Upper lobe of left lung (tissue), 6 donors: ENCODE measurements around the gene METTL23. TPM values are rescaled to one million over a fixed set of nuclear protein-coding genes. Genes with fewer than 3 reads are reported as not detected.

Source experiments
- ATAC-seq, 2 donors: fragments of 200-7000 bp; cut with Tn5 transposase; one replicate each; pipeline ENCODE4 v1.9.1; 2022; ENCODE audit warnings: mild to moderate bottlenecking in 2 of 2, moderate library complexity in 2 of 2; ENCODE audit not compliant: low FRiP score in 2 of 2
- DNase-seq, 2 donors: peaks; one replicate each; pipeline ENCODE4 v3.0.0-alpha.2; 2019 to 2020
- H3K27ac ChIP-seq, 4 donors: fragments of 200-600 bp; sonication (generic); one replicate each; pipeline ENCODE4 v1.5.1; 2016 to 2019
- H3K27me3 ChIP-seq, 4 donors: fragments of 200-600 bp; sonication (generic); one replicate each; pipeline ENCODE4 v1.5.1; 2017 to 2019
- H3K36me3 ChIP-seq, 4 donors: fragments of 200-600 bp; sonication (generic); one replicate each; pipeline ENCODE4 v1.5.1; 2016 to 2019
- H3K4me1 ChIP-seq, 4 donors: fragments of 200-600 bp; sonication (generic); one replicate each; pipeline ENCODE4 v1.5.1; 2018 to 2019
- H3K4me3 ChIP-seq, 4 donors: fragments of 200-600 bp; sonication (generic); one replicate each; pipeline ENCODE4 v1.5.1; 2017 to 2019; ENCODE audit warnings: mild to moderate bottlenecking in 2 of 4, moderate library complexity in 1 of 4
- H3K9me3 ChIP-seq, 4 donors: fragments of 200-600 bp; sonication (generic); one replicate each; pipeline ENCODE4 v1.5.1; 2018 to 2019
- CTCF ChIP-seq, 6 experiments: fragments of 450-650 bp in 4 of 6; fragments of 200-600 bp in 2 of 6; sonication (generic) in 2 of 6; IDR thresholded peaks; one replicate each; pipeline ENCODE4 v1.5.1; 2016 to 2019; ENCODE audit warnings: antibody characterized with exemption in 6 of 6
- EP300 ChIP-seq, 4 donors: sonication (generic); formaldehyde crosslinking; IDR thresholded peaks; one replicate each; pipeline ENCODE4 v1.5.1; 2017; ENCODE audit warnings: antibody characterized with exemption in 4 of 4, control low read depth in 2 of 4
- POLR2A ChIP-seq, 4 donors: fragments of 450-650 bp; IDR thresholded peaks; one replicate each; pipeline ENCODE4 v1.5.1; 2016 to 2017; ENCODE audit warnings: antibody characterized with exemption in 4 of 4, mild to moderate bottlenecking in 2 of 4
- POLR2AphosphoS5 ChIP-seq, 2 donors: sonication (generic); formaldehyde crosslinking; IDR thresholded peaks; one replicate each; pipeline ENCODE4 v1.5.1; 2017; ENCODE audit warnings: antibody characterized with exemption in 2 of 2
- WGBS, 2 donors: methylation state at CpG; one replicate each; pipeline ENCODE4 v1.1.5; 2017 to 2018; 5-methylcytosine and 5-hydroxymethylcytosine counted together
- total RNA-seq, 6 donors: library from RNA; depleted of rRNA in 4 of 6; stranded (reverse); fragments of >200 nt in 4 of 6; gene quantifications; one replicate each; pipeline versions ENCODE4 v1.1.0 to v1.2.1, GENCODE V29; 2016 to 2021
- donor health status: DM: no; HTN: no; CAD: no; lungs with moderate emphysema.
- donor health status: DM: no; HTN: yes; CAD: no; lungs with severe emphysema.

The METTL23 gene
- total RNA-seq, 6 donors from 2014 or later: 13.6 to 38.9 (median 28.3) TPM

GRCh38 chr17:76735586-76736348 is 9.1 kb downstream of the METTL23 start:
- H3K36me3 ChIP-seq: peaks cover 13 to 54% (median 41%) of the 10 kb centered on the region in 4 donors
- 2% methylated on average over 19 of the region's 20 CpGs for WGBS, 2 donors

GRCh38 chr17:76736349-76737081 is 9.9 kb downstream of the METTL23 start:
- ATAC-seq (peak; percentile 30 to 76), DNase-seq (peak; percentile 80 to 96)
- H3K27me3 ChIP-seq: no peaks in the 10 kb centered on the region
- peaks cover 10 to 46% (median 37%) of the 10 kb centered on the region in 4 donors for H3K36me3 ChIP-seq
- 0 to 1% methylated on average over 28 to 44 of the region's 117 CpGs for WGBS, 2 donors
- TF ChIP-seq POLR2AphosphoS5 (IDR thresholded peaks at IDR 0.05) (peak; percentile 23 to 64), CTCF (IDR thresholded peaks at IDR 0.05) (peak in 4 of 6 experiments; percentile 33 to 54 (median 48)), POLR2A (IDR thresholded peaks at IDR 0.05) (peak in 1 of 4 donors; percentile 69), EP300 (IDR thresholded peaks at IDR 0.05) (peak in 1 of 4 donors; percentile 18)
- H3K4me3 ChIP-seq: peak overlapping the region; percentile 69 to 100 (median 86)
- H3K9me3 ChIP-seq: no peaks in the 10 kb centered on the region
- peak overlapping the region; percentile 96 to 100 (median 99) for H3K27ac ChIP-seq
- peaks cover 53 to 65% (median 62%) of the 10 kb centered on the region in 4 donors for H3K4me1 ChIP-seq

More at GRCh38 chr17:76735586-76736348, 9.1 kb downstream of the METTL23 start:
- no peaks in the 10 kb centered on the region for H3K27me3 ChIP-seq
- peaks cover 59 to 69% (median 66%) of the 10 kb centered on the region in 4 donors for H3K4me1 ChIP-seq
- ATAC-seq: no peak
- no peak for TF ChIP-seq CTCF (IDR thresholded peaks at IDR 0.05)
- no peak for TF ChIP-seq POLR2A (IDR thresholded peaks at IDR 0.05)
- no peak for TF ChIP-seq EP300 (IDR thresholded peaks at IDR 0.05)
- TF ChIP-seq POLR2AphosphoS5 (IDR thresholded peaks at IDR 0.05): no peak
- no peak for DNase-seq
- peak overlapping the region; percentile 96 to 100 (median 99) for H3K27ac ChIP-seq
- no peaks in the 10 kb centered on the region for H3K9me3 ChIP-seq
- H3K4me3 ChIP-seq: peak overlapping the region; percentile 69 to 100 (median 86)

- peak; percentile 100 for TF ChIP-seq POLR2AphosphoS5 (IDR thresholded peaks at IDR 0.05)
- TF ChIP-seq EP300 (IDR thresholded peaks at IDR 0.05): peak in 1 of 4 donors; percentile 90
- TF ChIP-seq CTCF (IDR thresholded peaks at IDR 0.05): peak in 2 of 6 experiments; percentile 12 to 50
- peak; percentile 99 to 100 (median 100) for TF ChIP-seq POLR2A (IDR thresholded peaks at IDR 0.05)
- Histone ChIP-seq H3K4me3 (peak within 1 kb of the TSS; percentile 69 to 100 (median 86)), H3K27ac (peak within 1 kb of the TSS; percentile 96 to 100 (median 99)), H3K9me3 (no peaks in the 10 kb centered on the region), H3K27me3 (no peaks in the 10 kb centered on the region), H3K36me3 (peaks cover 10 to 45% (median 36%) of the 10 kb centered on the region in 4 donors), H3K4me1 (peaks cover 46 to 58% (median 56%) of the 10 kb centered on the region in 4 donors)
- ATAC-seq (peak; percentile 94 to 98), DNase-seq (peak; percentile 98 to 99)
- 0 to 1% methylated on average over 13 to 24 of the region's 60 CpGs for WGBS, 2 donors
Measured at GRCh38 chr17:76737082-76737675, 10.5 kb downstream of the METTL23 start, which contains the start of gene SRSF2. Gene SRSF2 (minus strand): TSS chr17:76737331. CDS start chr17:76737160, 171 bp downstream.

GRCh38 chr17:76737676-76738467 is 11.2 kb downstream of the METTL23 start, which contains the start of gene MFSD11:
Gene MFSD11 (plus strand): TSS chr17:76738119. CDS start chr17:76738353, 234 bp downstream.
- no peaks in the 10 kb centered on the region for H3K9me3 ChIP-seq
- TF ChIP-seq CTCF (IDR thresholded peaks at IDR 0.05): peak in 2 of 6 experiments; percentile 5 to 21
- no peak for TF ChIP-seq EP300 (IDR thresholded peaks at IDR 0.05)
- peak; percentile 69 to 87 for TF ChIP-seq POLR2AphosphoS5 (IDR thresholded peaks at IDR 0.05)
- TF ChIP-seq POLR2A (IDR thresholded peaks at IDR 0.05): peak in 2 of 4 donors; percentile 41 to 65
- H3K27ac ChIP-seq: peak within 1 kb of the TSS; percentile 96 to 100 (median 99)
- ATAC-seq: peak; percentile 89 to 94
- 0 to 2% methylated on average over 26 to 46 of the region's 57 CpGs for WGBS, 2 donors
- DNase-seq: peak; percentile 93 to 99
- H3K4me1 ChIP-seq: peaks cover 39 to 51% (median 49%) of the 10 kb centered on the region in 4 donors
- peaks cover 6 to 46% (median 35%) of the 10 kb centered on the region in 4 donors for H3K36me3 ChIP-seq
- no peaks in the 10 kb centered on the region for H3K27me3 ChIP-seq
- peak within 1 kb of the TSS; percentile 69 to 100 (median 86) for H3K4me3 ChIP-seq
